WTC11 (cell line): ENCODE data around the gene PAPSS1. TPM values are rescaled to one million over a fixed set of nuclear protein-coding genes. Genes with fewer than 3 reads are reported as not detected.

ENCODE experiments used
- ATAC-seq: fragments of 200-7000 bp; cut with Tn5 transposase; 2 replicates; pipeline ENCODE4 v1.10.0; 2021; ENCODE audit warnings: mild to moderate bottlenecking, moderate library complexity
- CTCF ChIA-PET: fragments of 300-600 bp; sonication (Branson Sonifier 250); formaldehyde crosslinking; loops from one replicate; lab custom pipeline; 2021; ENCODE audit warnings: antibody characterized with exemption; lab: Charles Lee
- POLR2A ChIA-PET: fragments of 350-600 bp; sonication (Branson Sonifier 250); formaldehyde crosslinking; loops from one replicate; lab custom pipeline; 2021; ENCODE audit warnings: antibody characterized with exemption; lab: Charles Lee
- DNase-seq: peaks from one replicate; pipeline ENCODE4 v3.0.0; 2021; ENCODE audit warnings: low spot score
- H3K27ac Mint-ChIP-seq: 2 replicates; pipeline ENCODE4 v1.8.0; 2021; ENCODE audit warnings: mixed read lengths
- H3K27me3 Mint-ChIP-seq: 2 replicates; pipeline ENCODE4 v1.8.0; 2021; ENCODE audit warnings: low read depth, mild to moderate bottlenecking, moderate library complexity, mixed read lengths
- H3K36me3 Mint-ChIP-seq: 2 replicates; pipeline ENCODE4 v1.8.0; 2021; ENCODE audit warnings: mixed read lengths
- H3K4me1 Mint-ChIP-seq: 2 replicates; pipeline ENCODE4 v1.8.0; 2022; ENCODE audit warnings: mixed read lengths
- H3K4me3 Mint-ChIP-seq: 2 replicates; pipeline ENCODE4 v1.8.0; 2021; ENCODE audit warnings: mild to moderate bottlenecking, moderate library complexity, mixed read lengths
- H3K9me3 Mint-ChIP-seq: 2 replicates; pipeline ENCODE4 v1.8.0; 2021; ENCODE audit warnings: mixed read lengths
- ATF1 ChIP-seq: sonication (generic); formaldehyde crosslinking; IDR thresholded peaks from 2 replicates; pipeline ENCODE4 v1.8.1; 2023; ENCODE audit warnings: mild to moderate bottlenecking, moderate library complexity, missing genetic modification reagents
- CREM ChIP-seq: sonication (generic); formaldehyde crosslinking; IDR thresholded peaks from 2 replicates; pipeline ENCODE4 v1.8.1; 2022; ENCODE audit warnings: mild to moderate bottlenecking, missing genetic modification reagents, moderate library complexity
- FOXK1 ChIP-seq: sonication (generic); formaldehyde crosslinking; IDR thresholded peaks from 2 replicates; pipeline ENCODE4 v1.8.0; 2022; ENCODE audit warnings: mild to moderate bottlenecking, moderate library complexity, missing genetic modification reagents
- HMGA2 ChIP-seq: fragments of 250-450 bp; sonication (Bioruptor Pico); IDR thresholded peaks from 2 replicates; pipeline ENCODE4 v1.4.0; 2021; ENCODE audit warnings: mild to moderate bottlenecking, moderate library complexity
- JAZF1 ChIP-seq: fragments of 250-450 bp; sonication (Bioruptor Pico); IDR thresholded peaks from 2 replicates; pipeline ENCODE4 v1.9.0; 2021; ENCODE audit warnings: moderate library complexity, mild to moderate bottlenecking, inconsistent platforms
- MYBL2 ChIP-seq: sonication (generic); formaldehyde crosslinking; IDR thresholded peaks from 2 replicates; pipeline ENCODE4 v1.8.1; 2023; ENCODE audit warnings: mild to moderate bottlenecking, moderate library complexity, missing genetic modification reagents
- OVOL2 ChIP-seq: fragments of 250-450 bp; sonication (Bioruptor Pico); IDR thresholded peaks from 2 replicates; pipeline ENCODE4 v1.9.0; 2021; ENCODE audit warnings: mild to moderate bottlenecking, borderline replicate concordance
- TP53 ChIP-seq: sonication (generic); formaldehyde crosslinking; IDR thresholded peaks from 2 replicates; pipeline ENCODE4 v1.8.1; 2023; ENCODE audit warnings: mild to moderate bottlenecking, missing genetic modification reagents
- ZNF263 ChIP-seq: sonication (generic); formaldehyde crosslinking; IDR thresholded peaks from 2 replicates; pipeline ENCODE4 v1.8.1; 2022; ENCODE audit warnings: low read depth, mild to moderate bottlenecking, moderate library complexity, missing genetic modification reagents
- total RNA-seq: library from RNA; stranded (reverse); gene quantifications from 3 replicates; pipeline ENCODE4 v1.2.3, GENCODE V29; 2021
- TF ChIP-seq, protein P1 (sequence below): sonication (generic); formaldehyde crosslinking; IDR thresholded peaks from 2 replicates; pipeline ENCODE4 v1.8.1; 2022; ENCODE audit warnings: missing genetic modification reagents, borderline replicate concordance
- TF ChIP-seq, protein P2 (sequence below): sonication (generic); formaldehyde crosslinking; IDR thresholded peaks from 2 replicates; pipeline ENCODE4 v1.8.0; 2022; ENCODE audit warnings: missing genetic modification reagents
- TF ChIP-seq, protein P3 (sequence below): fragments of 250-450 bp; sonication (Bioruptor Pico); IDR thresholded peaks from 2 replicates; pipeline ENCODE4 v2.1.2; 2022; ENCODE audit warnings: mild to moderate bottlenecking, moderate library complexity
- TF ChIP-seq, protein P4 (sequence below): sonication (generic); formaldehyde crosslinking; IDR thresholded peaks from 2 replicates; pipeline ENCODE4 v1.8.1; 2023; ENCODE audit warnings: mild to moderate bottlenecking, missing genetic modification reagents
- TF ChIP-seq, protein P5 (sequence below): sonication (generic); formaldehyde crosslinking; IDR thresholded peaks from 2 replicates; pipeline ENCODE4 v1.8.1; 2022; ENCODE audit warnings: low read depth, mild to moderate bottlenecking, moderate library complexity, missing genetic modification reagents, borderline replicate concordance
- TF ChIP-seq, protein P6 (sequence below): sonication (generic); formaldehyde crosslinking; IDR thresholded peaks from 2 replicates; pipeline ENCODE4 v1.8.0; 2022; ENCODE audit warnings: mild to moderate bottlenecking, missing genetic modification reagents
- TF ChIP-seq, protein P7 (sequence below): sonication (generic); formaldehyde crosslinking; IDR thresholded peaks from 2 replicates; pipeline ENCODE4 v1.8.1; 2023; ENCODE audit warnings: mild to moderate bottlenecking, missing genetic modification reagents
- TF ChIP-seq, protein P8 (sequence below): sonication (generic); formaldehyde crosslinking; IDR thresholded peaks from 2 replicates; pipeline ENCODE4 v1.8.1; 2022; ENCODE audit warnings: mild to moderate bottlenecking, moderate library complexity, missing genetic modification reagents
- TF ChIP-seq, protein P9 (sequence below): sonication (generic); formaldehyde crosslinking; conservative IDR thresholded peaks from 2 replicates; pipeline ENCODE4 v1.8.1; 2023; ENCODE audit warnings: mild to moderate bottlenecking, low read depth, missing genetic modification reagents, moderate library complexity

The PAPSS1 gene
- total RNA-seq, 1 experiment from 2014 or later: 62.9 TPM

DNA sequence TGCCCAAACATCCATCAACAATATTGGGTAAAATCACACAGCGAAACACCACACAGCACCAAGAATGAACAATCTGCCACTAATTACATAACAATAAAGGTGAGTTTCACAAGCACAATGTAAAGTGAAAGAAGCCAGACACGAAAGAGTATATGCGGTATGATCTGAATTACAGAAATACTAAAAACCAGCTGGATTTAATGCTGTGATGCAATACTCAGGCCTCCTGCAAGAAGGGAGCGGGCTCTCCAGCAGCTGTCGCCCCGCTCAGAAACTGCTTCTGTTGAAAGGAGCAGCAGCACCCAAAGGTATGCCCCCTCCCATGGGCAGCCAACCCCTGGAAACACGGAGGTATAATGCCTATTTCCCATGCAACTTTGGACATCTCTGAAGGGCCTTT lies 77.0 kb downstream of the PAPSS1 start:
- peaks cover 18% of the 10 kb centered on the region for H3K27me3 Mint-ChIP-seq
- H3K4me1 Mint-ChIP-seq: peaks cover 20% of the 10 kb centered on the region
- ChIA-PET POLR2A (no interaction called here), CTCF (no interaction called here)
- peaks cover 21% of the 10 kb centered on the region for H3K36me3 Mint-ChIP-seq
- H3K9me3 Mint-ChIP-seq: no peaks in the 10 kb centered on the region
- no peak for ATAC-seq
- no peak overlapping the region for H3K27ac Mint-ChIP-seq
- TF ChIP-seq, protein P1, sequence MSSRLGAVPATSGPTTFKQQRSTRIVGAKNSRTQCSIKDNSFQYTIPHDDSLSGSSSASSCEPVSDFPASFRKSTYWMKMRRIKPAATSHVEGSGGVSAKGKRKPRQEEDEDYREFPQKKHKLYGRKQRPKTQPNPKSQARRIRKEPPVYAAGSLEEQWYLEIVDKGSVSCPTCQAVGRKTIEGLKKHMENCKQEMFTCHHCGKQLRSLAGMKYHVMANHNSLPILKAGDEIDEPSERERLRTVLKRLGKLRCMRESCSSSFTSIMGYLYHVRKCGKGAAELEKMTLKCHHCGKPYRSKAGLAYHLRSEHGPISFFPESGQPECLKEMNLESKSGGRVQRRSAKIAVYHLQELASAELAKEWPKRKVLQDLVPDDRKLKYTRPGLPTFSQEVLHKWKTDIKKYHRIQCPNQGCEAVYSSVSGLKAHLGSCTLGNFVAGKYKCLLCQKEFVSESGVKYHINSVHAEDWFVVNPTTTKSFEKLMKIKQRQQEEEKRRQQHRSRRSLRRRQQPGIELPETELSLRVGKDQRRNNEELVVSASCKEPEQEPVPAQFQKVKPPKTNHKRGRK (CRISPR knock-in tag): no peak
- TF ChIP-seq, protein P2, sequence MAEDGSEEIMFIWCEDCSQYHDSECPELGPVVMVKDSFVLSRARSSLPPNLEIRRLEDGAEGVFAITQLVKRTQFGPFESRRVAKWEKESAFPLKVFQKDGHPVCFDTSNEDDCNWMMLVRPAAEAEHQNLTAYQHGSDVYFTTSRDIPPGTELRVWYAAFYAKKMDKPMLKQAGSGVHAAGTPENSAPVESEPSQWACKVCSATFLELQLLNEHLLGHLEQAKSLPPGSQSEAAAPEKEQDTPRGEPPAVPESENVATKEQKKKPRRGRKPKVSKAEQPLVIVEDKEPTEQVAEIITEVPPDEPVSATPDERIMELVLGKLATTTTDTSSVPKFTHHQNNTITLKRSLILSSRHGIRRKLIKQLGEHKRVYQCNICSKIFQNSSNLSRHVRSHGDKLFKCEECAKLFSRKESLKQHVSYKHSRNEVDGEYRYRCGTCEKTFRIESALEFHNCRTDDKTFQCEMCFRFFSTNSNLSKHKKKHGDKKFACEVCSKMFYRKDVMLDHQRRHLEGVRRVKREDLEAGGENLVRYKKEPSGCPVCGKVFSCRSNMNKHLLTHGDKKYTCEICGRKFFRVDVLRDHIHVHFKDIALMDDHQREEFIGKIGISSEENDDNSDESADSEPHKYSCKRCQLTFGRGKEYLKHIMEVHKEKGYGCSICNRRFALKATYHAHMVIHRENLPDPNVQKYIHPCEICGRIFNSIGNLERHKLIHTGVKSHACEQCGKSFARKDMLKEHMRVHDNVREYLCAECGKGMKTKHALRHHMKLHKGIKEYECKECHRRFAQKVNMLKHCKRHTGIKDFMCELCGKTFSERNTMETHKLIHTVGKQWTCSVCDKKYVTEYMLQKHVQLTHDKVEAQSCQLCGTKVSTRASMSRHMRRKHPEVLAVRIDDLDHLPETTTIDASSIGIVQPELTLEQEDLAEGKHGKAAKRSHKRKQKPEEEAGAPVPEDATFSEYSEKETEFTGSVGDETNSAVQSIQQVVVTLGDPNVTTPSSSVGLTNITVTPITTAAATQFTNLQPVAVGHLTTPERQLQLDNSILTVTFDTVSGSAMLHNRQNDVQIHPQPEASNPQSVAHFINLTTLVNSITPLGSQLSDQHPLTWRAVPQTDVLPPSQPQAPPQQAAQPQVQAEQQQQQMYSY: no peak
- TF ChIP-seq MYBL2 (CRISPR knock-in tag) (no peak), TP53 (CRISPR knock-in tag) (no peak), JAZF1 (CRISPR knock-in tag) (no peak), ATF1 (CRISPR knock-in tag) (no peak), ZNF263 (CRISPR knock-in tag) (no peak), OVOL2 (CRISPR knock-in tag) (no peak)
- TF ChIP-seq, protein P3, sequence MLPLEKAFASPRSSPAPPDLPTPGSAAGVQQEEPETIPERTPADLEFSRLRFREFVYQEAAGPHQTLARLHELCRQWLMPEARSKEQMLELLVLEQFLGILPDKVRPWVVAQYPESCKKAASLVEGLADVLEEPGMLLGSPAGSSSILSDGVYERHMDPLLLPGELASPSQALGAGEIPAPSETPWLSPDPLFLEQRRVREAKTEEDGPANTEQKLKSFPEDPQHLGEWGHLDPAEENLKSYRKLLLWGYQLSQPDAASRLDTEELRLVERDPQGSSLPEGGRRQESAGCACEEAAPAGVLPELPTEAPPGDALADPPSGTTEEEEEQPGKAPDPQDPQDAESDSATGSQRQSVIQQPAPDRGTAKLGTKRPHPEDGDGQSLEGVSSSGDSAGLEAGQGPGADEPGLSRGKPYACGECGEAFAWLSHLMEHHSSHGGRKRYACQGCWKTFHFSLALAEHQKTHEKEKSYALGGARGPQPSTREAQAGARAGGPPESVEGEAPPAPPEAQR: no peak
- TF ChIP-seq, protein P4, sequence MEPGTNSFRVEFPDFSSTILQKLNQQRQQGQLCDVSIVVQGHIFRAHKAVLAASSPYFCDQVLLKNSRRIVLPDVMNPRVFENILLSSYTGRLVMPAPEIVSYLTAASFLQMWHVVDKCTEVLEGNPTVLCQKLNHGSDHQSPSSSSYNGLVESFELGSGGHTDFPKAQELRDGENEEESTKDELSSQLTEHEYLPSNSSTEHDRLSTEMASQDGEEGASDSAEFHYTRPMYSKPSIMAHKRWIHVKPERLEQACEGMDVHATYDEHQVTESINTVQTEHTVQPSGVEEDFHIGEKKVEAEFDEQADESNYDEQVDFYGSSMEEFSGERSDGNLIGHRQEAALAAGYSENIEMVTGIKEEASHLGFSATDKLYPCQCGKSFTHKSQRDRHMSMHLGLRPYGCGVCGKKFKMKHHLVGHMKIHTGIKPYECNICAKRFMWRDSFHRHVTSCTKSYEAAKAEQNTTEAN (CRISPR knock-in tag): no peak
- TF ChIP-seq, protein P5, sequence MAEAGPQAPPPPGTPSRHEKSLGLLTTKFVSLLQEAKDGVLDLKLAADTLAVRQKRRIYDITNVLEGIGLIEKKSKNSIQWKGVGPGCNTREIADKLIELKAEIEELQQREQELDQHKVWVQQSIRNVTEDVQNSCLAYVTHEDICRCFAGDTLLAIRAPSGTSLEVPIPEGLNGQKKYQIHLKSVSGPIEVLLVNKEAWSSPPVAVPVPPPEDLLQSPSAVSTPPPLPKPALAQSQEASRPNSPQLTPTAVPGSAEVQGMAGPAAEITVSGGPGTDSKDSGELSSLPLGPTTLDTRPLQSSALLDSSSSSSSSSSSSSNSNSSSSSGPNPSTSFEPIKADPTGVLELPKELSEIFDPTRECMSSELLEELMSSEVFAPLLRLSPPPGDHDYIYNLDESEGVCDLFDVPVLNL: no peak
- TF ChIP-seq, protein P6, sequence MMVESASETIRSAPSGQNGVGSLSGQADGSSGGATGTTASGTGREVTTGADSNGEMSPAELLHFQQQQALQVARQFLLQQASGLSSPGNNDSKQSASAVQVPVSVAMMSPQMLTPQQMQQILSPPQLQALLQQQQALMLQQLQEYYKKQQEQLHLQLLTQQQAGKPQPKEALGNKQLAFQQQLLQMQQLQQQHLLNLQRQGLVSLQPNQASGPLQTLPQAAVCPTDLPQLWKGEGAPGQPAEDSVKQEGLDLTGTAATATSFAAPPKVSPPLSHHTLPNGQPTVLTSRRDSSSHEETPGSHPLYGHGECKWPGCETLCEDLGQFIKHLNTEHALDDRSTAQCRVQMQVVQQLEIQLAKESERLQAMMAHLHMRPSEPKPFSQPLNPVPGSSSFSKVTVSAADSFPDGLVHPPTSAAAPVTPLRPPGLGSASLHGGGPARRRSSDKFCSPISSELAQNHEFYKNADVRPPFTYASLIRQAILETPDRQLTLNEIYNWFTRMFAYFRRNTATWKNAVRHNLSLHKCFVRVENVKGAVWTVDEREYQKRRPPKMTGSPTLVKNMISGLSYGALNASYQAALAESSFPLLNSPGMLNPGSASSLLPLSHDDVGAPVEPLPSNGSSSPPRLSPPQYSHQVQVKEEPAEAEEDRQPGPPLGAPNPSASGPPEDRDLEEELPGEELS (CRISPR knock-in tag): no peak
- TF ChIP-seq, all 79 proteins: peak for 0
- no peak overlapping the region for H3K4me3 Mint-ChIP-seq
- DNase-seq: no peak

DNA sequence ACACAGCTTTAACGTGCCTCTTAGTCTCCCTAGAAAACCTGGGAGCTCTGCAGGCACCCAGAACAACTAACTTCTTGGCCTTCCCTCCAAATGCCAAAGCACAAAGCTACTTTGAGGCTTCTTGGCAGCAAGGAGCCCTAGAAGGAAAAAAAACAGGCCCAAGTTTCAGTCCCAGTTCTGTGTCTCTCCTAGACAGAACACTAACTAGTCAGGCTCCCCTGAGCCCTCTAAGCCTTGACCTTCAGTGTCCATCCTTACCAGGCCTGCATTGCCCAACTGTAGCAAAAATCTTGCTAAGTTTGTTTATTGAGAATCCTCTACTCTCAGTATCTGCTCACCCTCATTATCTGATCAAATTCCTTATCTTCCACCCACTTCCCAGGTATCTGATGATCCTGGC lies 79.2 kb downstream of the PAPSS1 start:
- ChIA-PET CTCF (no interaction called here), POLR2A (no interaction called here)
- Mint-ChIP-seq H3K4me3 (no peak overlapping the region), H3K9me3 (no peaks in the 10 kb centered on the region), H3K4me1 (peaks cover 9% of the 10 kb centered on the region), H3K27ac (peak overlapping the region; percentile 35; the same call in 1 of the 2 replicates), H3K36me3 (peaks cover 10% of the 10 kb centered on the region), H3K27me3 (no peaks in the 10 kb centered on the region)
- ATAC-seq (no peak), DNase-seq (no peak)
- TF ChIP-seq HMGA2 (CRISPR knock-in tag): no peak
- TF ChIP-seq, protein P7, sequence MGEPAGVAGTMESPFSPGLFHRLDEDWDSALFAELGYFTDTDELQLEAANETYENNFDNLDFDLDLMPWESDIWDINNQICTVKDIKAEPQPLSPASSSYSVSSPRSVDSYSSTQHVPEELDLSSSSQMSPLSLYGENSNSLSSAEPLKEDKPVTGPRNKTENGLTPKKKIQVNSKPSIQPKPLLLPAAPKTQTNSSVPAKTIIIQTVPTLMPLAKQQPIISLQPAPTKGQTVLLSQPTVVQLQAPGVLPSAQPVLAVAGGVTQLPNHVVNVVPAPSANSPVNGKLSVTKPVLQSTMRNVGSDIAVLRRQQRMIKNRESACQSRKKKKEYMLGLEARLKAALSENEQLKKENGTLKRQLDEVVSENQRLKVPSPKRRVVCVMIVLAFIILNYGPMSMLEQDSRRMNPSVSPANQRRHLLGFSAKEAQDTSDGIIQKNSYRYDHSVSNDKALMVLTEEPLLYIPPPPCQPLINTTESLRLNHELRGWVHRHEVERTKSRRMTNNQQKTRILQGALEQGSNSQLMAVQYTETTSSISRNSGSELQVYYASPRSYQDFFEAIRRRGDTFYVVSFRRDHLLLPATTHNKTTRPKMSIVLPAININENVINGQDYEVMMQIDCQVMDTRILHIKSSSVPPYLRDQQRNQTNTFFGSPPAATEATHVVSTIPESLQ (CRISPR knock-in tag): no peak
- TF ChIP-seq, protein P8, sequence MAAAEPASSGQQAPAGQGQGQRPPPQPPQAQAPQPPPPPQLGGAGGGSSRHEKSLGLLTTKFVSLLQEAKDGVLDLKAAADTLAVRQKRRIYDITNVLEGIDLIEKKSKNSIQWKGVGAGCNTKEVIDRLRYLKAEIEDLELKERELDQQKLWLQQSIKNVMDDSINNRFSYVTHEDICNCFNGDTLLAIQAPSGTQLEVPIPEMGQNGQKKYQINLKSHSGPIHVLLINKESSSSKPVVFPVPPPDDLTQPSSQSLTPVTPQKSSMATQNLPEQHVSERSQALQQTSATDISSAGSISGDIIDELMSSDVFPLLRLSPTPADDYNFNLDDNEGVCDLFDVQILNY (CRISPR knock-in tag): no peak
- TF ChIP-seq FOXK1 (CRISPR knock-in tag): no peak
- TF ChIP-seq, protein P9, sequence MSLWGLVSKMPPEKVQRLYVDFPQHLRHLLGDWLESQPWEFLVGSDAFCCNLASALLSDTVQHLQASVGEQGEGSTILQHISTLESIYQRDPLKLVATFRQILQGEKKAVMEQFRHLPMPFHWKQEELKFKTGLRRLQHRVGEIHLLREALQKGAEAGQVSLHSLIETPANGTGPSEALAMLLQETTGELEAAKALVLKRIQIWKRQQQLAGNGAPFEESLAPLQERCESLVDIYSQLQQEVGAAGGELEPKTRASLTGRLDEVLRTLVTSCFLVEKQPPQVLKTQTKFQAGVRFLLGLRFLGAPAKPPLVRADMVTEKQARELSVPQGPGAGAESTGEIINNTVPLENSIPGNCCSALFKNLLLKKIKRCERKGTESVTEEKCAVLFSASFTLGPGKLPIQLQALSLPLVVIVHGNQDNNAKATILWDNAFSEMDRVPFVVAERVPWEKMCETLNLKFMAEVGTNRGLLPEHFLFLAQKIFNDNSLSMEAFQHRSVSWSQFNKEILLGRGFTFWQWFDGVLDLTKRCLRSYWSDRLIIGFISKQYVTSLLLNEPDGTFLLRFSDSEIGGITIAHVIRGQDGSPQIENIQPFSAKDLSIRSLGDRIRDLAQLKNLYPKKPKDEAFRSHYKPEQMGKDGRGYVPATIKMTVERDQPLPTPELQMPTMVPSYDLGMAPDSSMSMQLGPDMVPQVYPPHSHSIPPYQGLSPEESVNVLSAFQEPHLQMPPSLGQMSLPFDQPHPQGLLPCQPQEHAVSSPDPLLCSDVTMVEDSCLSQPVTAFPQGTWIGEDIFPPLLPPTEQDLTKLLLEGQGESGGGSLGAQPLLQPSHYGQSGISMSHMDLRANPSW (CRISPR knock-in tag): no peak
- no peak for TF ChIP-seq CREM (CRISPR knock-in tag)
